ENCODE measurements around the gene SCN10A. TPM values are rescaled to one million over a fixed set of nuclear protein-coding genes. Genes with fewer than 3 reads are reported as not detected.

The SCN10A gene
- total RNA-seq, 1 donor from 2014 or later, result not detected

- H3K4me1 Mint-ChIP-seq (ENCODE audit: unreplicated experiment), result no peaks in the 10 kb centered on the region
- no peaks in the 10 kb centered on the region for H3K27me3 Mint-ChIP-seq (ENCODE audit: unreplicated experiment)
- TF ChIP-seq, protein P1, sequence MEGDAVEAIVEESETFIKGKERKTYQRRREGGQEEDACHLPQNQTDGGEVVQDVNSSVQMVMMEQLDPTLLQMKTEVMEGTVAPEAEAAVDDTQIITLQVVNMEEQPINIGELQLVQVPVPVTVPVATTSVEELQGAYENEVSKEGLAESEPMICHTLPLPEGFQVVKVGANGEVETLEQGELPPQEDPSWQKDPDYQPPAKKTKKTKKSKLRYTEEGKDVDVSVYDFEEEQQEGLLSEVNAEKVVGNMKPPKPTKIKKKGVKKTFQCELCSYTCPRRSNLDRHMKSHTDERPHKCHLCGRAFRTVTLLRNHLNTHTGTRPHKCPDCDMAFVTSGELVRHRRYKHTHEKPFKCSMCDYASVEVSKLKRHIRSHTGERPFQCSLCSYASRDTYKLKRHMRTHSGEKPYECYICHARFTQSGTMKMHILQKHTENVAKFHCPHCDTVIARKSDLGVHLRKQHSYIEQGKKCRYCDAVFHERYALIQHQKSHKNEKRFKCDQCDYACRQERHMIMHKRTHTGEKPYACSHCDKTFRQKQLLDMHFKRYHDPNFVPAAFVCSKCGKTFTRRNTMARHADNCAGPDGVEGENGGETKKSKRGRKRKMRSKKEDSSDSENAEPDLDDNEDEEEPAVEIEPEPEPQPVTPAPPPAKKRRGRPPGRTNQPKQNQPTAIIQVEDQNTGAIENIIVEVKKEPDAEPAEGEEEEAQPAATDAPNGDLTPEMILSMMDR (IDR thresholded peaks at IDR 0.05), result no peak
- DNase-seq (ENCODE audit: extremely low spot score, unreplicated experiment), result no peak
- no peak overlapping the region for H3K27ac Mint-ChIP-seq (ENCODE audit: unreplicated experiment)
- no peaks in the 10 kb centered on the region for H3K9me3 Mint-ChIP-seq (ENCODE audit: unreplicated experiment)
- no peak overlapping the region for H3K4me3 Mint-ChIP-seq (ENCODE audit: unreplicated experiment)
- no peaks in the 10 kb centered on the region for H3K36me3 Mint-ChIP-seq (ENCODE audit: unreplicated experiment)
These were observed 93.0 kb downstream of the SCN10A start for GRCh38 chr3:38722781-38723568.

DNA sequence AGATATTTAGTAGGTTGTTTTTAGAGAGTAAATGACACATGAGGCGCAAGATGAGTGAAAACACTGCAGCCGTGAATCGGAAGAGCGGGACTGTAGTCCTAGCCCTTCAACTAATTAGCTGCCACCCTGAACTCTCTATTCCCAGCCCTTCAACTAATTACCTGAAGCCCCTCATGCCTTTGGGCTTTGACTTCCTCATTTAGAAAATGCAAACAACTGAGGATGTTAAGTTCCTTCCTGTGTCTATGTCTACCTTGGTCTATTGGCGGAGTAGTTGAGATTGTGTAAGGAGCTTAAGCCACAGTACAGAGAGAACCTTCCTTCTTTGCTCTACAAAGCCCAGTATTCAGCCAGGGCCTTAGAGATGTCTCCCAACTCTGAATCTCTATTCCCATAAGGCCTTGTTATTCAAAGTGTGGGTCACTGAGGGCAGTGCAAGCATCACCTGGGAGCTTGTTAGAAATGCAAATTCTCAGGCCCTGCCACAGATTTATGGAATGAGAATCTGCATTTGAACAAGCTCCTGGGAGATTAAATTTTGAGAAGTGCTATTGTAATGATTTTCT, 94.7 kb downstream of the SCN10A start:
- Mint-ChIP-seq H3K27me3 (ENCODE audit: unreplicated experiment) (no peaks in the 10 kb centered on the region), H3K4me1 (ENCODE audit: unreplicated experiment) (no peaks in the 10 kb centered on the region), H3K36me3 (ENCODE audit: unreplicated experiment) (no peaks in the 10 kb centered on the region), H3K9me3 (ENCODE audit: unreplicated experiment) (no peaks in the 10 kb centered on the region), H3K27ac (ENCODE audit: unreplicated experiment) (no peak overlapping the region), H3K4me3 (ENCODE audit: unreplicated experiment) (no peak overlapping the region)
- DNase-seq (ENCODE audit: extremely low spot score, unreplicated experiment), result no peak
- TF ChIP-seq, protein P1 (IDR thresholded peaks at IDR 0.05), result no peak

DNA sequence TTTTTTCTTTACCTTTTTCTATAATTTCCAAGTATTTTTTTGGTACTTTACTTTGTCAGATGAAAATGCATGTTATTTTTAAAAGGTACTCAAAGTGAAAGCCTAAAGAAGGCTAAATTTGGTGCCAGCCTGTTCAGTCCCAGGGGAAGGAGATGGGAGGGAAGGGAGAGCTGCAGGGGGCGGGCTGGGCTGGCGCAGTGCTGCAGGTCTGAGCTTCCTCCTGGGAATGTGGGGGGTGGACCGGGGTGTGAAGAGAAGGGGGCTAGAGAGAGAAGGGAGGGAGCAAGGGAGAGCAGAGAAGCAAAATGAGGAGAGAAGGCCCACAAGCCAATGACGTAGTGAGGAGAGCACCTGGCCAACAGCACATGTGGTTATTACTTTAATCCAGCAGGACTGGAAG, 95.6 kb downstream of the SCN10A start:
- H3K4me3 Mint-ChIP-seq (ENCODE audit: unreplicated experiment), result no peak overlapping the region
- TF ChIP-seq, protein P1 (IDR thresholded peaks at IDR 0.05), result no peak
- no peaks in the 10 kb centered on the region for H3K36me3 Mint-ChIP-seq (ENCODE audit: unreplicated experiment)
- H3K9me3 Mint-ChIP-seq (ENCODE audit: unreplicated experiment), result no peaks in the 10 kb centered on the region
- no peaks in the 10 kb centered on the region for H3K27me3 Mint-ChIP-seq (ENCODE audit: unreplicated experiment)
- no peak overlapping the region for H3K27ac Mint-ChIP-seq (ENCODE audit: unreplicated experiment)
- no peaks in the 10 kb centered on the region for H3K4me1 Mint-ChIP-seq (ENCODE audit: unreplicated experiment)
- no peak for DNase-seq (ENCODE audit: extremely low spot score, unreplicated experiment)

DNA sequence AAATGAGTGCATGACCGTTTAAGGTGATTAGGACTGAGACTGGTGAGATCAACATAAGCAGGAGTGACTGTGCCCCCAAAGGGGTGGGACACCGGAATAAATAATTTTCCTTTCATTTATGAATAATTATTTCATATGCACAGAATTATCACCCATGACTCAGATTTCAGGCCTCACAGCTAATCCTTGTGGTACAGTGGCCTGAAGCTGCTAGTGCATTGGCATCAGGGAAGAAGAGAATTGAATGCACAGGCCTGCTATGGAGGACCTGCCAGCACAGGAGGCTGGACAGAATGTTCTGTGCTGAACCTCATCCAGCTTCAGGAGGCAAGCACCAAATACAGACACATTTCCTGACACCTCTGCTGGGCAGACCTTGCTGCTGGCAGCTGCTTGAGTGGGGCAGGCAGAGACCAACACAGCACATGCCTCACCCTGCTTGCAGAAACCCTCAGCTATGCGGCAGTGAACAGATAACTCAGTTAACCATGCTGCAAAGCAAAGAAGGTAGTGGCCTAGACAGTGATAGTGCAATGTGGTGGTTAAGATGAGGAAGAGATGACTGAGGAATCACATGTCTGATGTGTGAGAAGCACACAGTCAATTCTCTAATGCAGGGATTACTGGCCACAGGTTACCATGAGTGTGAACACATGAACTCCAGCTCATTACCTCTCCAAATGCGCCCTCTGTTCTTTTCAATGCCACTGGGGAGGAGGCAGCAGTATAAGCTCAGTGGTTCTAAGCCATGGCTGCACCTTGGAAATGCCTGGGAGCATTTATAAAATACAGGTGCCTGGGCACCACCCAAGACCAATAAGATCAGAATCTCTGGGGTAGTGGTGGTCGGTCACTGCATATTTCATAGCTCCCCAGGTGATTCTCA, 98.4 kb downstream of the SCN10A start:
- Mint-ChIP-seq H3K36me3 (ENCODE audit: unreplicated experiment) (no peaks in the 10 kb centered on the region), H3K4me1 (ENCODE audit: unreplicated experiment) (no peaks in the 10 kb centered on the region), H3K4me3 (ENCODE audit: unreplicated experiment) (no peak overlapping the region), H3K27ac (ENCODE audit: unreplicated experiment) (no peak overlapping the region), H3K9me3 (ENCODE audit: unreplicated experiment) (no peaks in the 10 kb centered on the region), H3K27me3 (ENCODE audit: unreplicated experiment) (no peaks in the 10 kb centered on the region)
- TF ChIP-seq, protein P1 (IDR thresholded peaks at IDR 0.05), result no peak
- no peak for DNase-seq (ENCODE audit: extremely low spot score, unreplicated experiment)

DNA sequence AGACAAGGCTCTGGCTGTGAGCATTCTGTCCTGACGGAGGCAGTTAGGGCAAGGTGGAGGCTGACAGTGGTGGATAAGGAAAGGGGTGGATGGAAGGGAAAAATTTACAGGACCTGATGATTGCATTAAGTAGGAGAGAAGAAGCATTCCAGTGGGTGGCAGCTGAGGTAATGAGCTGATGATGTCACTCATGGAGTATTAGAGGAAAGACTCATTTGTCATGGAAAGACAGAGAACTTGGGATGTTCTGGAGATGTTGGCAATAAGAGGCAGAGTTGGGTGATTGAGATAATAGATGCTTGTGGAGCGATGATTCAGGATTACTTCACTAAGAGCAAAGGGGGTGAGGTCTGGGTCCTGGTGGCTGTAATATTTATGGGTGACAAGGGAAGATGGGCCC, 102.9 kb downstream of the SCN10A start:
- H3K36me3 Mint-ChIP-seq (ENCODE audit: unreplicated experiment), result no peaks in the 10 kb centered on the region
- no peak overlapping the region for H3K27ac Mint-ChIP-seq (ENCODE audit: unreplicated experiment)
- no peaks in the 10 kb centered on the region for H3K27me3 Mint-ChIP-seq (ENCODE audit: unreplicated experiment)
- TF ChIP-seq, protein P1 (IDR thresholded peaks at IDR 0.05), result no peak
- peak; percentile 19 for DNase-seq (ENCODE audit: extremely low spot score, unreplicated experiment)
- H3K9me3 Mint-ChIP-seq (ENCODE audit: unreplicated experiment), result no peaks in the 10 kb centered on the region
- H3K4me3 Mint-ChIP-seq (ENCODE audit: unreplicated experiment), result no peak overlapping the region
- H3K4me1 Mint-ChIP-seq (ENCODE audit: unreplicated experiment), result no peaks in the 10 kb centered on the region
